Uterus (tissue), 4 donors: Measurements from ENCODE around the gene CCDC85A. TPM values are rescaled to one million over a fixed set of nuclear protein-coding genes. Genes with fewer than 3 reads are reported as not detected.

Experiments used
- DNase-seq, 2 donors: peaks; one replicate each; pipeline ENCODE4 v3.0.0-alpha.2; 2019 to 2020
- H3K27ac ChIP-seq, 2 donors: fragments of 200-600 bp; sonication (generic); 1 replicate in 1 of 2; 2 replicates in 1 of 2; pipeline ENCODE4 v1.5.1; 2016 to 2018
- H3K27me3 ChIP-seq, 2 donors: fragments of 200-600 bp; sonication (generic); one replicate each; pipeline ENCODE4 v1.5.1; 2018 to 2019; ENCODE audit warnings: control low read depth in 1 of 2
- H3K36me3 ChIP-seq, 2 donors: fragments of 200-600 bp; sonication (generic); one replicate each; pipeline ENCODE4 v1.5.1; 2019; ENCODE audit warnings: control low read depth in 1 of 2
- H3K4me1 ChIP-seq, 2 donors: fragments of 200-600 bp; sonication (generic); one replicate each; pipeline ENCODE4 v1.5.1; 2018 to 2019; ENCODE audit warnings: control low read depth in 1 of 2
- H3K4me3 ChIP-seq, 2 donors: fragments of 200-600 bp; sonication (generic); 1 replicate in 1 of 2; 2 replicates in 1 of 2; pipeline ENCODE4 v1.5.1; 2018 to 2019; ENCODE audit warnings: mild to moderate bottlenecking in 1 of 2
- H3K9me3 ChIP-seq, 2 donors: fragments of 200-600 bp; sonication (generic); one replicate each; pipeline ENCODE4 v1.5.1; 2019; ENCODE audit warnings: control low read depth in 1 of 2
- CTCF ChIP-seq, 4 experiments: fragments of 200-600 bp in 2 of 4; fragments of 450-650 bp in 2 of 4; sonication (generic) in 2 of 4; IDR thresholded peaks; one replicate each; pipeline ENCODE4 v1.5.1; 2016 to 2019; ENCODE audit warnings: antibody characterized with exemption in 4 of 4, mild to moderate bottlenecking in 2 of 4, moderate library complexity in 1 of 4
- POLR2A ChIP-seq, 2 donors: fragments of 450-650 bp; IDR thresholded peaks; one replicate each; pipeline ENCODE4 v1.6.1; 2016; ENCODE audit warnings: antibody characterized with exemption in 2 of 2, mild to moderate bottlenecking in 1 of 2, moderate library complexity in 1 of 2
- intact Hi-C: fragments of 100-400 bp; cut with DNase I; formaldehyde crosslinking; loops from one replicate; pipeline ENCODE4 v1.15.1; 2023; ENCODE audit warnings: low total_unique reads
- total RNA-seq, 4 donors: library from RNA; depleted of rRNA in 3 of 4; stranded (reverse); fragments of >200 nt in 3 of 4; gene quantifications; one replicate each; pipeline versions ENCODE4 v1.1.0 to v1.2.4, GENCODE V29; 2014 to 2023
- donor health status: DM: yes; HTN: yes; CAD: no.

Gene CCDC85A
- total RNA-seq, 4 donors from 2014 or later, result 4.7 to 23.2 (median 16.8) TPM

- no peak for DNase-seq
- Histone ChIP-seq H3K4me1 (no peaks in the 10 kb centered on the region), H3K4me3 (no peak overlapping the region), H3K27me3 (no peaks in the 10 kb centered on the region), H3K36me3 (no peaks in the 10 kb centered on the region), H3K9me3 (no peaks in the 10 kb centered on the region), H3K27ac (no peak overlapping the region)
- TF ChIP-seq POLR2A (IDR thresholded peaks at IDR 0.05) (no peak), CTCF (IDR thresholded peaks at IDR 0.05) (no peak)
- intact Hi-C loops, result no loop called here
Measured at GRCh38 chr2:56240210-56240609, 56.4 kb downstream of the CCDC85A start.

GRCh38 chr2:56244506-56244905, 60.7 kb downstream of the CCDC85A start:
- Histone ChIP-seq H3K36me3 (no peaks in the 10 kb centered on the region), H3K4me3 (no peak overlapping the region), H3K27me3 (no peaks in the 10 kb centered on the region), H3K4me1 (no peaks in the 10 kb centered on the region), H3K27ac (no peak overlapping the region), H3K9me3 (no peaks in the 10 kb centered on the region)
- no peak for DNase-seq
- TF ChIP-seq POLR2A (IDR thresholded peaks at IDR 0.05) (no peak), CTCF (IDR thresholded peaks at IDR 0.05) (no peak)
- intact Hi-C loops, result no loop called here

GRCh38 chr2:56244911-56245530, 61.2 kb downstream of the CCDC85A start:
- no peak overlapping the region for H3K27ac ChIP-seq
- no peaks in the 10 kb centered on the region for H3K4me1 ChIP-seq
- H3K9me3 ChIP-seq, result no peaks in the 10 kb centered on the region
- no peaks in the 10 kb centered on the region for H3K27me3 ChIP-seq
- no peak for TF ChIP-seq POLR2A (IDR thresholded peaks at IDR 0.05)
- TF ChIP-seq CTCF (IDR thresholded peaks at IDR 0.05), result no peak
- H3K36me3 ChIP-seq, result no peaks in the 10 kb centered on the region
- DNase-seq, result no peak
- no peak overlapping the region for H3K4me3 ChIP-seq
- intact Hi-C loops, result no loop called here

- intact Hi-C loops, result no loop called here
- H3K27ac ChIP-seq, result no peak overlapping the region
- H3K4me1 ChIP-seq, result no peaks in the 10 kb centered on the region
- TF ChIP-seq CTCF (IDR thresholded peaks at IDR 0.05) (no peak), POLR2A (IDR thresholded peaks at IDR 0.05) (no peak)
- H3K27me3 ChIP-seq, result no peaks in the 10 kb centered on the region
- no peaks in the 10 kb centered on the region for H3K36me3 ChIP-seq
- no peaks in the 10 kb centered on the region for H3K9me3 ChIP-seq
- H3K4me3 ChIP-seq, result no peak overlapping the region
- no peak for DNase-seq
Measured at GRCh38 chr2:56248965-56249742, 65.4 kb downstream of the CCDC85A start.

GRCh38 chr2:56250153-56250729, 66.5 kb downstream of the CCDC85A start:
- Histone ChIP-seq H3K36me3 (no peaks in the 10 kb centered on the region), H3K4me3 (no peak overlapping the region), H3K4me1 (no peaks in the 10 kb centered on the region), H3K9me3 (no peaks in the 10 kb centered on the region), H3K27ac (no peak overlapping the region), H3K27me3 (no peaks in the 10 kb centered on the region)
- no peak for TF ChIP-seq POLR2A (IDR thresholded peaks at IDR 0.05)
- no peak for TF ChIP-seq CTCF (IDR thresholded peaks at IDR 0.05)
- DNase-seq, result no peak
- intact Hi-C loops, result no loop called here
